HG02981 (cell line): ENCODE results near the gene CHN1.

Source experiments
- ATAC-seq: cut with Tn5 transposase; IDR thresholded peaks from one replicate; pipeline ENCODE4 v1.9.1; 2021; ENCODE audit warnings: mild to moderate bottlenecking, moderate library complexity; ENCODE audit not compliant: unreplicated experiment

The CHN1 gene

DNA sequence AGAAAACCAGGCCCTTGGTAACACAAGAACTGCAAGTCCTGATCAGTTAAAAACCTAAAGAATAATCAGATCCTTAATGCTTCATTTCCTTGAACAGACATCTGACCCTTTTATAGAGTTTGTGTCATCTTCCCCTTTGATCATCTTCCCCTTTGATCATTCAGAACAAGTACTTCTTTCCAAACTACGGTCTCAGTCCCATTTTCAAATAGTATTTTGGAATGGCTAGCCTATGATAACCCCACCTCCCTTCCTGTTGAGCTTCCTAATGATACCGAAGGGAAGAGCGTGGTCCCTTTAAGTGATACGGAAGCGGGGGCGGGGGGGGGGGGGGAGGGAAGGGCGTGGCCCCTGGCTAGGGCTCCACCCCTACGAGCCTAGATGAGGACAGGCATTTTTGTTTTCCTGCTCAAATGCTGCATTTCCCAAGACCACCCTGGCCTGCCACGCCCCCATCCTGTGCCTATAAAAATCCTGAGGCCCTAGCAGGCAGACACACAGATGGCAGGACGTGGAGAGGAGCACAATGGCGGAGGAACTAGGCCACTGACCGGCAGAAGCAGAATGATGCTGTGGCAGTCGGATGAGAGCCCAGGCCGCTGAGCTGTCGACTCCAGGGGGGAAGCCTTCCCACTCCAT lies 216.8 kb downstream of the CHN1 start:
- ATAC-seq = no peak

DNA sequence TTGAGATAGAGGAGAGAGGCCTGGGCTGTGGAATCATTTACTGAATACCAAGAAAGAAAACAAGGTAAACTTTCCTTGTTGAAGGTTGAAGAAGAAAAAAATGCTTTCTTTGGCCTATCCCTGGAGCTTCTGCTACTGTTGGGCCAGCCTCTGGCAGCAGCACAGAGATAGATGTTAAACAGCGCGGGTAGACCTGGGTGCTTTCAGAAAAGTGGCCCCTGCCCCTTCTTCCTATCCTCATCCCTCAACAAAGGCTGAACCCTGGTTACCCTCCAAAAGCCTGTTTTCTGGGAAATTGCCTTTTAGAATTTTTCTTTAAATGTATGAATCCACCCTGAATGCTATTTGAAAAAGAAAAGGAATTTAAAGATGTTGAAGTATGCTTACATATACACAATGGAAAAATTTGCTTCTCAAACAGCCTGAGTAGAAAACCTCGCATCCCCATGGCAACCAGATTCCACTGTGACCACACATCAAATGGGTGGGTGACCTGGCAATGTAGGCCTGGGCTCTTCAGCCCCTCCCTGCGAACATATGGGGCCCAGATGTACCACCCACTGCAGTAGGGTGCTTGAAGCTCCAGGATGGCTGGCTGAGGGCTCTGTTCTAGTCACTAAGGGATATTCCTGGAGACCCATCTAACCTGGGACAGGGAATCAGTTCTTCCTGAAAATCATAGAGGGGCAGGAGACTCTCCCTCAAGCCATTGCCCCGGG lies 217.5 kb downstream of the CHN1 start:
- no peak for ATAC-seq

DNA sequence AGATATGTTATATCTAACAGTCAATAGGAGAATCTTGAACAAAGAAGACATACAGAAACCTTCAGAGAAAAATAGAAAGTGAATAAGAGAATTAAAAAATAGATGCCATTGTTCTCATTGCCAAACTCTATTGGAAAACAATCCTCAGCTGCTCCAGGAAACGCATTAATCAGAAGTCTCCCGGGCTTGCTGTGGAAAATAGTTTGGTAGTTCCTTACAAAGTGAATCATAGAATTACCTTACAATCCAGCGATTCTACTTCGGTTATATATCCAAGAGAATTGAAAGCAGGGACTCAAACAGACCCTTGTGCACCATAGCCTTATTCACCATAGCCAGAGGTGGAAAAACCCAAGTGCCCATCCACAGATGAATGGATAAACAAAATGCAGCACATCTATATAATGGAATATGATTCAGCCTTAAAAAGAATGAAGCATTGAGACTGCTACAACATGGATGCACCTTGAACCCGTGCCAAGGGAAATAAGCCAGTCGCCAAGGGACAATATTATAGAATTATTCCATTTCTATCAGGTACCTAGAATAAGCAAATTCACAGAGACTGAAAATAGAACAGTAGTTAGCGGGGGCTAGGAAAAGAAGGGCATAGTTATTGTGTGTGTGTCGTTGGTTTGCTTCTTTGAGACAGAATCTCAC lies 219.0 kb downstream of the CHN1 start:
- ATAC-seq = no peak

DNA sequence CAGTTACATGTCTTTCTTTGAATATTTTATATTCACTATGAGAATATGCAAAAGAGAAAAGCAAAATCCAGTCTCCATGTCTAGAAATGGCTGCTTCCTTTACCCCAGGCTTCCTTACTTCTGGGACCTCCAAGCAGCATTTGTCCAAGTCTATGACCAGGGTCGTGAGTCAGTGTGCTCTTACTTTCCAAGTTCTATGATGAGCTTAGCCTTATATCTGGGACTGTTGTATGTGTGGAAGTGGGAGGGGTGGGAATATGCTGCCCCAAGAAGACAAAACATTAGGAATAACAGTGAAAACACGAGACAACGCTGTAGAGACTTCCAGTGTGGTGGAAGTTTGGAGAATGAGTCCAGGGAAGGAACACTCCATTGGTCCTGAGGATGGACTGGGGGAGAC lies 219.7 kb downstream of the CHN1 start:
- ATAC-seq = no peak

DNA sequence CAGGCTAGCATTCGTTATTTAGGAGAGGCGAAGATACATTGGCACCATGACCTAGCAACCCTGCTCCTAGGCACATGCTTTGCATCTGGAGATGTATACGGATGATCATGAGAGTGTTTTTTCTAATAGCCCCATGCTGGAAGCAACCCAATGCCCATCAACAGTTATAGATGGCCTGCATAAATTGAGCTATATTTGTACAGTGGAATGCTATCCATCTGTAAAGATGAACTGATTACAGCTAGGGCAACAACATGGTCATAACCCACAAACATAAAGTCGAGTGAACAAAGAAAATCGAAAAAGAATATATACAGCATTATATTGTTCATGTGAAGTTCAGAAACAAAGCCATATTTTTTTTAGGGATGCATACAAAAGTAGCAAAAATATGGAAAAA lies 220.3 kb downstream of the CHN1 start:
- ATAC-seq = no peak

DNA sequence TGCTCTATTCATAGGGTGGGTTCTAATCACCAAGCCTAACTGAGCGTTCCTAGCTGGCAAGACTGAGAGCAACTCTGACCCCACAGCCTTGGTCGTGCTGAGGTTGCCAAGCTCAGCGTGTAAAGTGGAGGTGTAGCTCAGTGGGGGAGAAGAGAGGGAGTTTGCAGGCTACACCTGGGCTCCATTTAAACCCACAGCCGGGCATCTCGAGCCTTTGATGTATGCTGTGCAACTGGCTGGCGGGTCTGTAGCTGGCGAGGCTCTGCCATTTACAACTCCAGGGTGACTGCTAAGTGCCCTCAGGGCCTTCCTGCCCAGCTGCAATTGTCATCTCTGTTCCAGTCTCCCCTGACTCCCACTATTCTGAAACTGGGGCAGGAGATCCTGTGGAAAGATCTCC lies 220.9 kb downstream of the CHN1 start:
- ATAC-seq = no peak

DNA sequence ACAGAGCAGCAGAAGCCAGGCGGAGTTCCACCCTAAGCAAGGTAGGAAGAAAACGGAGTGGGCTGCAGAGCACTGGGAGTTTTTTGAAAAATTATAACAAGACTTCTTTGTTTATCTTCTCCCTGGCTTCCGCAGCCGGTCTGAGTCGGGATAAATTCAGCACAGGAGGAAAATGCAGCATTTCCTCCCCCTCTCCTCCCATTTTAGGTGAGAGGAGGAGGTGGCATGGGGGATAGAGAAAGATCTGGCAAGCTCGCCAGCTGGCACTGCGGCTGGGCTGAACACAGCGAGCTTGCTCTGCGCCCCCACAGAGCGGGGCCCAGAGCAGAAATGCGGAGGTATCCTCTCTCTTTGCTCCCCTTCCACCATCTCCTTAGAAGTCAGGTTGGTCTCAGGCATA lies 223.2 kb downstream of the CHN1 start:
- no peak for ATAC-seq

DNA sequence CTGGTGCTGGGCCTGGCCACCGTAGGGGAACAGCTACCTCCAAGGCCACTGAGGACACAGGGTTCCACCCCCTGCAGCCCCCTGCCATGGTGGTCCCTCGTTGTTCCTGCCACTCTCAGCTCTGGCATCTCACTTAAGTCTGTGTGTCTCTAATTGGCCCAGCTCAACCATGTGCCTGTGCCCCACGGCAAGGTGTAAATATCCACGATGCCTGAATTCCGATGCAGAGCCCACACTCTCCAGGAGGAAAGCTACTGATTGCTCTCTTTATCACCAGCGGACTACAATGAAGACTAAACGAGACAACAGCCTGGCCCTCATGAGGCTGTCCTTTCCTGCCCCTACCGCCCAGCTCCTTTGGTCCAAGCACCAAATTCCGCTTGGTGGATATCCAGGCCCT lies 223.9 kb downstream of the CHN1 start:
- ATAC-seq = no peak

DNA sequence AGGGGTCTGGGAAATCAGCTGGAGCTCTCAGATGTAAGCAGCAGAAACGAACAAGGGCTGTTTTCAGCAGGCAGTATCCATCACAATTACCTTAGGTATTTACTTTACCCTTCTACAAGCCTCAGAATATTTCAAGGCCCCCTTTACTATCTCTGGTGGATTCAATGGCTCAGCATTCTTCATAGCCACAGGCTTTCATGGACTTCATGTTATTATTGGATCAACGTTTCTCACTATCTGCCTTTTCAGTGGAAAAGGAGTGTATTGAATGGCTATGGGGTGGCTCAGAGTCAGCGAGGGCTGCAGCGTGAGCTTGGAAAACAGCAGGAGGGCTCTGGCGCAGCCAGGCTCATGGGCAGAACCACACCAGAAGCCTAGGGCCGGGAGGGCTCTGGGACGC lies 224.3 kb downstream of the CHN1 start:
- ATAC-seq = no peak

DNA sequence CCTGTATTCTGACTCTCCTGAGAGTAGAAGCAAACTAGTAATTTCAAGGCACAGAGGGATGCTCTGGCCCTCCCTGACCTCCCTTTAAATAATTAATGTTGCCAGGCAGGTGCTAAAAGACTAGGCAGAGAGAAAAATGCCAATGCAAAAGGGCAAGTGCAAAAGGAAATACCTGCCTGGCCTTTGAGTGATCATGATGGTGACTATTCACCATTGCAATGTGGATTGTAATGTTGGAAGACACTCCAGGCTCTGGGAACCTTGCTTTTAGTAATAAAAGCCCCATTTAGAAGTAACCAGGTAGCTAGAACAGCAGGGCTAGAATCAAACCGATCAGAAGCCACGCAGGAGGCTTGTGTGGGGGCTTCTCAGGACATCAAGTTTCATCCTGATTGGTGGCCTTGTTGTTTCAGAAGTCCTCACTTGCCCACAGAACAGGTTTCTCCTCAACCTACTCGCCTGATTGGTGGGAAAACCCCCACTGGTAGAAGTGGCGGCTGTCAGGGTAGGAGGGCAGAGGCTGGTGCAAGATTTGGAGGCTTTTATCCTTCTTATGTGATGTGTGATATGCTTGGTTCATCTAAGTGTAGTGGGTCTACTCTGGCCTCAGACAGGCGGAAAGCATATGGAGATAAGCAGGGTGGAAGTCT lies 224.9 kb downstream of the CHN1 start:
- no peak for ATAC-seq

DNA sequence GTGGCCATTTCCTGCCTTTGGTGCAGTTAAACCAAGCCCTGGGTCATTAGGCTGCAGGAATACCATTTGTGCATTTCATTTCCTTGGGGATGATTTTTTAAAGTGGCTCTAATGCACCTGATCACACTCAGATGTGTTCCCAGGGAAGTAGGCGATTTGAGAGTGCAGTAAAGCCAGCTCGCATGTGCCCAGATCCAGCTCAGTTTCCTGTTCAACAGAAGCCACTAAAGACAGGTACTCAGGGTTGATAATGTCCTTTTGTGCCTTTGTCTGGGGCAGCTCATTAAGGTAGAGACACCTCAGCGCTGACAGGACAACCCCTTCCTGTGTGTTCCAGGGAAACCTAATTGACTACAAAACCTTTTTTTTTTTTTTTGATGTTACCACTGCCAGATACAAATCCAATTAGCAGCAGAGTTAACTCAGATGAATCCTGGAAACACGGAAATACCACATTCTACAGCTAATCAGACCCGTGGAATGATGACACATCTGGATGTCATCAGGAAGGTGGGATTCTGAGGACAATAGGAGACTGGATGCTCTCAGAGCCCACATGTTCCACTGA lies 225.7 kb downstream of the CHN1 start:
- no peak for ATAC-seq

DNA sequence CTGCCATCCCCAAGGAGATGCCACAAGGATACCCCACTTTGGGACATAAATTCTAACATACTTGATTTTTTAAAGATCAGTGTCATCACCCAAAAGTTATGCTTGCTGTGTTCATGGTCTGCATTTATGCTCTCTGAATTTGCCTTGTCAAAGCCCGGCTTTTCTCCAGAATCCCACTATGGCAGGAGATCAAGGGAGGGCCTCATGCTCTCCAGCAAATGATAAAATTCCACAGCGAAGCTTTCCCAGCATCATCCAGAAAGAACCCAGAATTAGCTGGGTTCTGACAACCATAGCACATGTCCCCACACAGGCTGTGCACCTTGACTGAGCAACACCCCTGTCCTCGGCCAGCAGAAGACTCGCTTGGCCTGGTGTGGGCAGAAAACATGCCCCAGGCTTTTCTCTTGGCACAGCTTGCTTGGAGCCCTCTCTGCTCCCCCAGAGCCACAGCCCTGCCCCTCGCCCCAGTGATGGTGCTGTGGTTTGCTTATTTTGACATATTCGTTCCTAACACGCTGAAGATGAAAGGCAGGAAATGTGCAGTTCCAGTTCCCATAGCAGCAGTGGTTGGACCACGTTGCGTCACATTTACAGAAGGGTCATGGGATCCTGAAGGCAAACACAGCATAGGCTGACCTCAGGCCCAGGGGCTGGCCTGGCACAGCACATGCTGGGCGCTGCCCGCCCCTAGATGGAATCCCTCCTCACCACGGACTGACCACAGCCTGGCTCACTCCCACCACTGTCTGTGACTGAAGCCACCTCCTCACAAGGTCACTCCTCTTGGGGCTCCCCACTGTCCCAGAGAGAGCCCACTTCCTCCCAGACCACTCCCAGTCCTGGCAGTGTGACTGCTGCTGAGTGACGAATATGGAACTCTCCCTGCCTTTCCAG lies 226.8 kb downstream of the CHN1 start:
- peak; percentile 79 for ATAC-seq

DNA sequence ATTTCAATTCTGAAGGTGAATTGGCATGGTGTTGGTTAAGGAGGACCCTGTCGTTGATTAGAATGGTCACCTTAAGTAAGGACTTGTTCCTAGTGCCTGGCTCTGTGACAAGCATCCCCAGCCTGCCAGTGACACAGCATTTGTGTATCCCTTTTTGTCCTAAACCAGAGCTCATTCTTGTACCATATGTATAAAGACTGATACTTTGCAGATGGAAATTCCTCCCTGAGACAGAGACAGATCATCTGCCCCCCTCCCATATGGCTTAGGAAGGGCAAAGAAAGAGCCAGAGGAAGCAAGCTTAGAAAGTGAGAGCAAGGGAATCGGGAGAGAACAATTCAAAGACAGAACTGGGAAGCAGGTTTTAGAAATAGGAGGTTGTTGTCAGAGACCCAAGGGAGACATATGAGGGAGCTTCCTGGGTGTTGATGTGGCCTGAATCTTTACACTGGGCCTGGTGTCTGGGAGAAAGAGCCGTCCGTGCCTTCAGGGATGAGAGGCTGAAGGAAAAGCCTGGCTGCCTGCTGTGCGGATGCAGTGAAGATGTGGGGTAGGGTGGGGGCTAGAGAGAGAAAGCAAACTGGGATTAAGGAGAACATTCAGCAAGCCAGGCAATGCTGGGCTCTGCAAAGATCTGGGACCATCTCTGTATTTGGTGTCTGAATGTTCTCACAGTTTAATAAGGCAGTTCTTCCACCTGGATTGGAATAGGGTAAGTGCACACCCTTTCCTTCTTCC lies 227.7 kb downstream of the CHN1 start:
- ATAC-seq = no peak

DNA sequence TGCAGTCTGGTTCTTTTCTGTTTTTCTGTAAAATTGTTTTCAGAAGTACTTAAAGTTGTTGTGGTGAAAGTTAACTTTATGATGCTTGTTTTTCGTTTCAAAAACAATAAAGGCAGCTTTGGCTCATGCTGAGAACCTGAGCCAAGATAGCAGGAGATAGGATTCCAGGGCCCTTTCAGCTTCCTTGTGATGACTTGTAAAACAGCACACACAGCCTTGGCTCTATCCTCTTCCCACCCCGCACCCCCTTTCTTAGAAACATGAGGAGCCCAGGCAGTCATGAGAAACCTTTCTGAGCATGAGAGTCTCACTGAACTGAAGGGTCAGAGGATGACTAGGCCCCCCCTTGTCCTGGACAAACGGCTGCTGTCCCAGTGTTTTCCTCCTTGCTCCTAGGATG lies 228.5 kb downstream of the CHN1 start:
- ATAC-seq = no peak

DNA sequence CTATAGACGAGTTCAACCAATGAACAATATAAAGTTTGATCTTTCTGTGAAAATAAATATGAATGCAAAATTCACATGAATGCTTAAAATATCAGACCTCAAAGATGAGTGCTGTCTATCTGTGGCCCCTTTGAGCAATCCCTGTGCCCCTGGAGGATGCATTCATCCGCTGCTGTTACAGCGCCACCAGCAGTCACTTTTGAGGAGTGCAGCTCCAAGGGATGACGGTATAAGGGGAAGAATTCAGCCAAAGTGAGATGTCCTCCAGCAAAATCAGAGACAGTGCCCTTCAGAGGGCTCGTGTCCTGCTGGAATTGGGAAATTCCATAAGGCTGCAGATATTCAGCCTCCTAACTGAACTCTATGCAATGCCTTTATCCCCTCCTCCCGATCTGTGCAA lies 229.0 kb downstream of the CHN1 start:
- ATAC-seq = no peak

DNA sequence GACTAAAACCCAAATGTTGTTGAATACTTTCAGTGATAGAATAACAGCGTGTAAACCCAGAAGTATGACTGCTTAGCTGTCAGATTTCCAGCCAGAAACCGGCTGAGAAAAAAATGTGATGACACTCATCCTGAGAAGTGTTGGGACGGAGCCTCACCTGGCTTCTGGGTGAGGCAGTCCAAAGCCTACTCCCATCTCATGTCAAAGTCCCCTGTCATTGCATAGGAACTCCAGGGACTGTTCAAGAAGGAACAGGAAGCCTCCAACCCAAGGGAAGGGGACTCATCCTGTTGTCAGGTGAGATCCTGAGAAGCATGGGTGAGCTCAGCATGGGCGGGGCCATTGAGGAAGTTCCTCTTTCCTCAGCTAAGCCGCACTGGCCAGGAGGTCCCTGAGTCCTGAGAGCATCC lies 229.6 kb downstream of the CHN1 start:
- ATAC-seq = no peak

DNA sequence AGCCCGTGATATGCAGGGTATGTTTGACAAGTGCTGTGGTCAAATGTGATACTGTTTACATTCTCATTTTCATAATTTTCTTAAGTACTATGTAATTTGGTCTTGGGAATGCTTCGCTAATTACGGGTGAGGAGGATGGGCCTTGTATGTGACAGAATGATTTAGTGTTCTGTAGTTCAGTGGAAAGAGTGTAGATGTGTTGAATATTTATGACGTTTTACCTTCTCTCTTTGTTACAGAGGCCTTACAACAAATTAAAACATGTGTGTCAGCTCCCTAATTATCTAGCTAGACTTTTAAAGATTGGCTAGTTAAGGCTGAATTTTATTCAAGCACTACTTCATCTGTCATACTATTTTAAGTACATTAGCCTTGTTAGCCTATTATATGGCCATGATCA lies 230.3 kb downstream of the CHN1 start:
- no peak for ATAC-seq

DNA sequence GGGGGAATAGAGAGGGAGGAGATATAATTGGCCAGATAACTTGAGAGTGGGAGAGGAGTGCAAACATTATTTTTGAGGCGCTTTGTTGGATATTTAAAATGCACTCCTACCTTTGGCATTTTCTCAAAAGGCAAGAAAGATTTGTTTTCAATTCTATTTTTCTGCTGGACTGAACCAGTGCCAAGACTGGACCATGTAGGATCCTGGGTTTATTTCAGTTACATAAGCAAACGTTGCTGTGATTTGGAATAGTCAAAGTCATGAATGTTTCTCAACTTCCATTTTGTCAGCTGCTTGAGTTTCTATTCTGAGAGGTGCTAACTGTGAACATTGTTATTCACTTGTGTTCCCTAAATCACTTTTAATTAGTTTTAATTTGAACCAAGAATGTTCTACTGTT lies 232.0 kb downstream of the CHN1 start:
- no peak for ATAC-seq

DNA sequence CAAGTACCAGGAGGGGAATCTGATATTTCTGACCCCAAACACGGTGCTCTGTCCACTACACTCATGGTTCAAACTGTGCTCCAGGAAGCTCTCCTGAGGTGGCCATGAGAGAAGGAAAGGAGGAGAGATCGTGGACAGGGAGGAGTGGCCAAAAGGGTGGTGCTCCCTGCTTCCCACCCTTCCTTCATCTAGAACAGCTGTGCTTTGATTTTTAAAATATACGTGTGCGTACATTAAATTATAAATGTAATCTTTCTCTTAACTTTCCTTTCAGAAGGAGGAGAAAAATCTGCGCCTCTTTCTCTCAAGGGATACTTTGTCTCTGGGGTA lies 232.7 kb downstream of the CHN1 start:
- no peak for ATAC-seq
